AG04450 (cell line): ENCODE data around the gene IL1RAPL2. TPM values are rescaled to one million over a fixed set of nuclear protein-coding genes. Genes with fewer than 3 reads are reported as not detected.

ENCODE experiments used
- CTCF ChIA-PET: fragments of 300-600, 350-600 bp; formaldehyde crosslinking; extraction: SDS; loops from one replicate; lab custom pipeline; 2022; ENCODE audit warnings: antibody characterized with exemption, inconsistent platforms; lab: Charles Lee
- POLR2A ChIA-PET: fragments of 350-600 bp; formaldehyde crosslinking; extraction: SDS; loops from one replicate; lab custom pipeline; 2021; ENCODE audit warnings: antibody characterized with exemption, inconsistent platforms; lab: Yijun Ruan, JAX
- DNase-seq: peaks from one replicate; pipeline ENCODE4 v3.0.0-alpha.2; 2011; ENCODE audit warnings: low read depth, low spot score
- H3K27ac ChIP-seq: one replicate; pipeline ENCODE4 v1.5.1; 2012; ENCODE audit warnings: low read depth, low read length, control low read depth
- H3K27me3 ChIP-seq: one replicate; pipeline ENCODE4 v1.6.0; 2012; ENCODE audit warnings: low read length; ENCODE audit not compliant: control insufficient read depth, insufficient read depth
- H3K4me3 ChIP-seq: 2 replicates; pipeline ENCODE4 v1.5.1; 2011; ENCODE audit warnings: mild to moderate bottlenecking, low read depth, low read length, control low read depth
- H3K9me3 ChIP-seq: 2 replicates; pipeline ENCODE4 v1.5.1; 2012; ENCODE audit warnings: low read length; ENCODE audit not compliant: control insufficient read depth, insufficient read depth
- CTCF ChIP-seq: IDR thresholded peaks from 2 replicates; pipeline ENCODE4 v1.5.1; 2011; ENCODE audit warnings: low read depth, low read length, control low read depth, inconsistent platforms
- polyA plus RNA-seq: library from polyadenylated mRNA; depleted of rRNA; stranded (reverse); fragments of >200 nt; gene quantifications from 2 replicates; pipeline ENCODE4 v1.2.3, GENCODE V29; 2011

Gene IL1RAPL2
- polyA plus RNA-seq, 1 experiment, result 0.71 TPM

- no peak for TF ChIP-seq CTCF
- CTCF ChIA-PET, result interaction anchor here (0.7 kb wide), 1 partner anchor 40 kb away, joined by 3 read pairs; no protein-coding TSS in a partner anchor
- POLR2A ChIA-PET, result no interaction called here
- DNase-seq, result no peak
- H3K27me3 ChIP-seq, result no peaks in the 10 kb centered on the region
- no peaks in the 10 kb centered on the region for H3K9me3 ChIP-seq
- no peak overlapping the region for H3K27ac ChIP-seq
- no peak overlapping the region for H3K4me3 ChIP-seq
Observed at GRCh38 chrX:105636667-105637066, 1070.7 kb downstream of the IL1RAPL2 start.

GRCh38 chrX:105645667-105646357 is 1079.8 kb downstream of the IL1RAPL2 start:
- TF ChIP-seq CTCF, result no peak
- POLR2A ChIA-PET, result no interaction called here
- DNase-seq, result no peak

GRCh38 chrX:105646592-105647372 is 1080.8 kb downstream of the IL1RAPL2 start:
- no peak overlapping the region for H3K27ac ChIP-seq
- no peak for DNase-seq
- POLR2A ChIA-PET, result no interaction called here
- no peaks in the 10 kb centered on the region for H3K27me3 ChIP-seq
- no peak overlapping the region for H3K4me3 ChIP-seq
- CTCF ChIA-PET, result no interaction called here
- H3K9me3 ChIP-seq, result no peaks in the 10 kb centered on the region
- no peak for TF ChIP-seq CTCF

More at GRCh38 chrX:105645667-105646357, 1079.8 kb downstream of the IL1RAPL2 start:
- no peaks in the 10 kb centered on the region for H3K9me3 ChIP-seq
- no peaks in the 10 kb centered on the region for H3K27me3 ChIP-seq
- no peak overlapping the region for H3K4me3 ChIP-seq
- CTCF ChIA-PET, result no interaction called here
- no peak overlapping the region for H3K27ac ChIP-seq

- no peaks in the 10 kb centered on the region for H3K27me3 ChIP-seq
- H3K27ac ChIP-seq, result no peak overlapping the region
- no peak overlapping the region for H3K4me3 ChIP-seq
- no peaks in the 10 kb centered on the region for H3K9me3 ChIP-seq
- DNase-seq, result no peak
- TF ChIP-seq CTCF, result no peak
- ChIA-PET CTCF (no interaction called here), POLR2A (no interaction called here)
Observed at GRCh38 chrX:105647749-105648148, 1081.8 kb downstream of the IL1RAPL2 start.

GRCh38 chrX:105648732-105649131 is 1082.7 kb downstream of the IL1RAPL2 start:
- H3K27me3 ChIP-seq, result no peaks in the 10 kb centered on the region
- H3K27ac ChIP-seq, result no peak overlapping the region
- TF ChIP-seq CTCF, result no peak
- DNase-seq, result no peak
- no peak overlapping the region for H3K4me3 ChIP-seq
- H3K9me3 ChIP-seq, result no peaks in the 10 kb centered on the region
- POLR2A ChIA-PET, result no interaction called here
- CTCF ChIA-PET, result no interaction called here
